Activated CD8-positive, alpha-beta T cell treated with anti-CD3 and anti-CD28 coated beads for 36 hours (primary cell): ENCODE measurements around the gene MKRN2OS. TPM values are rescaled to one million over a fixed set of nuclear protein-coding genes. Genes with fewer than 3 reads are reported as not detected.
"Not testable (repeated sequence)": the region's sequence is repeated elsewhere in the genome, so short reads cannot be mapped to it uniquely, and the experiment has no call there.

Experiments
- ATAC-seq: fragments of 200-7000 bp; cut with Tn5 transposase; one replicate; pipeline ENCODE4 v1.10.0; 2021; ENCODE audit warnings: mild to moderate bottlenecking, moderate library complexity
- CTCF ChIA-PET: fragments of 350-600 bp; sonication (Branson Sonifier 250); formaldehyde crosslinking; loops from one replicate; lab custom pipeline; 2021; ENCODE audit warnings: antibody characterized with exemption; lab: Charles Lee
- POLR2A ChIA-PET: fragments of 350-600 bp; sonication (Branson Sonifier 250); formaldehyde crosslinking; loops from one replicate; lab custom pipeline; 2021; ENCODE audit warnings: antibody characterized with exemption; lab: Charles Lee
- DNase-seq: peaks from one replicate; pipeline ENCODE4 v3.0.0-alpha.2; 2020
- H3K27ac Mint-ChIP-seq: one replicate; pipeline ENCODE4 v1.8.0; 2021; ENCODE audit warnings: mild to moderate bottlenecking, mixed read lengths
- H3K27me3 Mint-ChIP-seq: one replicate; pipeline ENCODE4 v1.8.0; 2021; ENCODE audit warnings: mixed read lengths
- H3K36me3 Mint-ChIP-seq: one replicate; pipeline ENCODE4 v1.8.0; 2021; ENCODE audit warnings: low read depth, mixed read lengths
- H3K4me1 Mint-ChIP-seq: one replicate; pipeline ENCODE4 v1.8.0; 2021; ENCODE audit warnings: low read depth, mixed read lengths
- H3K4me3 Mint-ChIP-seq: one replicate; pipeline ENCODE4 v1.8.0; 2021; ENCODE audit warnings: mild to moderate bottlenecking, moderate library complexity, mixed read lengths
- H3K9me3 Mint-ChIP-seq: one replicate; pipeline ENCODE4 v1.8.0; 2021; ENCODE audit warnings: mixed read lengths
- intact Hi-C: fragments of 100-400 bp; cut with micrococcal nuclease; formaldehyde crosslinking; loops from one replicate; pipeline ENCODE4 v1.10.0; 2022
- total RNA-seq, 2 experiments: library from RNA; stranded (reverse); gene quantifications; one replicate each; pipeline ENCODE4 v1.2.3, GENCODE V29; 2021
- TF ChIP-seq, protein P1 (sequence below): fragments of 200-600 bp; IDR thresholded peaks from one replicate; pipeline ENCODE4 v1.8.0; 2022; ENCODE audit warnings: antibody characterized with exemption, mild to moderate bottlenecking

Gene MKRN2OS
- total RNA-seq, 2 experiments from 2014 or later = not detected

DNA sequence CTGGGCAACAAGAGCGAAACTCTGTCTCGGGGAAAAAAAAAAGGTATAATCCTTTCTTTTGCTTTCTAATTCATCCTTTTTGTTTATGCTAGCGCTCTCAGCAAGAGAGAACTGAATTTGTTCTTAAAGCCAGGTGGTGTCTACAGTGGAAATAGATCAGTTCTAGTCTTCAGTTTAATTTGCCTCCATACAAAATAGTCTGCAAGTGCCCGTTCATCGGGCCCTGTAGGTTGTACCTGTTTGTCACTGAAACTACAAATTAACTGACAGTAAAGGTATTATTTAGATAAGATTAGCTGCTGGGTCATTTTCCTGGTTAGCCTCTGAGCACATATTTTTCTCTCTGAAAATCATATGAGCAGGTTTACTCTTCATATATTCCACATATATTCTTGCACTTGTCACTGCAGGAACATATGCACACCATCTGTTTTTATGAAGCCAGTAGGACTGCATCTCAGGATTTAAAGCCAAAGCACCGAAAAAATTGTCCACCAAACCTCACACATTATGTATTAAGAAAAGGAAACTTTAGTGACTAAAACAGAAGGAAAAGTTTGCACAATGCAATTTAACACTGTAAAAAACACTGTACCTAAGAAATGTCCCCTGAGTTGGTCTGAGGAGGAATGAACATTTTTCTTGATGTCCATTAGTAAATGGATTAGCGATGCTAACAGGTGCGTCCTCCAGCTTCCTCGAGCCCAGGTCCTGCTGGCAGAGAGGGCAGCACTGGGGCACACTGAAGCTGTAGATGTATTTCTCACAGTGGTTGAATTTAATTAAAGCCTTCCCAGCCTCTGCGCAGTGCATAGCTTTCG is 437 bp downstream of the MKRN2OS start:
- TF ChIP-seq, protein P1, sequence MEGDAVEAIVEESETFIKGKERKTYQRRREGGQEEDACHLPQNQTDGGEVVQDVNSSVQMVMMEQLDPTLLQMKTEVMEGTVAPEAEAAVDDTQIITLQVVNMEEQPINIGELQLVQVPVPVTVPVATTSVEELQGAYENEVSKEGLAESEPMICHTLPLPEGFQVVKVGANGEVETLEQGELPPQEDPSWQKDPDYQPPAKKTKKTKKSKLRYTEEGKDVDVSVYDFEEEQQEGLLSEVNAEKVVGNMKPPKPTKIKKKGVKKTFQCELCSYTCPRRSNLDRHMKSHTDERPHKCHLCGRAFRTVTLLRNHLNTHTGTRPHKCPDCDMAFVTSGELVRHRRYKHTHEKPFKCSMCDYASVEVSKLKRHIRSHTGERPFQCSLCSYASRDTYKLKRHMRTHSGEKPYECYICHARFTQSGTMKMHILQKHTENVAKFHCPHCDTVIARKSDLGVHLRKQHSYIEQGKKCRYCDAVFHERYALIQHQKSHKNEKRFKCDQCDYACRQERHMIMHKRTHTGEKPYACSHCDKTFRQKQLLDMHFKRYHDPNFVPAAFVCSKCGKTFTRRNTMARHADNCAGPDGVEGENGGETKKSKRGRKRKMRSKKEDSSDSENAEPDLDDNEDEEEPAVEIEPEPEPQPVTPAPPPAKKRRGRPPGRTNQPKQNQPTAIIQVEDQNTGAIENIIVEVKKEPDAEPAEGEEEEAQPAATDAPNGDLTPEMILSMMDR = no peak
- Mint-ChIP-seq H3K27ac (no peak overlapping the region), H3K4me3 (no peak overlapping the region), H3K36me3 (no peaks in the 10 kb centered on the region), H3K27me3 (no peaks in the 10 kb centered on the region), H3K9me3 (no peaks in the 10 kb centered on the region), H3K4me1 (peaks cover 7% of the 10 kb centered on the region)
- ChIA-PET POLR2A (interaction anchor here (1.2 to 1.3 kb wide), 2 partner anchors 11 to 14 kb away, joined by 3 to 8 read pairs; no protein-coding TSS in a partner anchor), CTCF (no interaction called here)
- ATAC-seq = no peak
- DNase-seq = no peak
- intact Hi-C loops = no loop called here

DNA sequence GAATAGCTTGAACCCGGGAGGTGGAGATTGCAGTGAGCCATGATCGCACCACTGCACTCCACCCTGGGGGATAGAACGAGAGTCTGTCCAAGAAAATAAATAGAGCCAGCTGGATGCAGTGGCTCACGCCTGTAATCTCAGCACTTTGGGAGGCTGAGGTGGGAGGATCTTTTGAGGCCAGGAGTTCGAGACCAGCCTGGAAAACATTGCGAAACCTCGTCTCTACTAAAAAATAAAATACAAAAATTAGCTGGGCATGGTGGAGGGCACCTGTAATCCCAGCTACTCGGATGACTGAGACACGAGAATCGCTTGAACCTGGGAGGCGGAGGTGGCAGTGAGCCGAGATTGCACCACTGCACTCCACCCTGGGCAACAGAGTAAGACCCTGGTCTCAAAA is 1.8 kb downstream of the MKRN2OS start:
- H3K4me1 Mint-ChIP-seq, intact Hi-C loops, H3K9me3 Mint-ChIP-seq, DNase-seq, H3K27me3 Mint-ChIP-seq, H3K4me3 Mint-ChIP-seq, H3K36me3 Mint-ChIP-seq, ATAC-seq, H3K27ac Mint-ChIP-seq: not testable (repeated sequence)
- ChIA-PET POLR2A (interaction anchor here (0.6 kb wide), 1 partner anchor 53 kb away, joined by 3 read pairs; no protein-coding TSS in a partner anchor), CTCF (interaction anchor here (1.3 kb wide), 1 partner anchor 10 kb away, joined by 3 read pairs; no protein-coding TSS in a partner anchor)

DNA sequence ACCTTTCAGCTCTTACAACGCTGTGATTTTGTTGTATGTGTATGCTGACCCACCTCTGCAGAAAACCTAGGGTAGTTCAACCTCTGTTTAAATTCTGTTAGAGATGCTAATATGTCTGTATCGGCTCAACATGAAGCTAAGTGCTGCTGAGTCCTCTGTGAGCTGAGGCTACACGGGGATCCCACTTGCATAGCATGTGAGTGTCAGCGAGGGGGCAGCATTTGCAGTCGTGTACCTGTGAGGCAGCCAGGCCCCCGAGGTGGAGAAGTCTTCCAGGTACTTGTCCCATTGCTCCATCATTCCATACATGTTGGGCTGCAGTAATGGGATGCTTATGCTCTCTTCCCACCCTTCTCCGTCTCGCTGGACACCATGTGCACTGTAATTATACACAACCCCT is 3.7 kb downstream of the MKRN2OS start:
- POLR2A ChIA-PET = no interaction called here
- CTCF ChIA-PET = interaction anchor here (1.8 kb wide), 1 partner anchor 13 kb away, joined by 5 read pairs; no protein-coding TSS in a partner anchor
- DNase-seq (no peak), ATAC-seq (no peak)
- Mint-ChIP-seq H3K9me3 (no peaks in the 10 kb centered on the region), H3K27ac (no peak overlapping the region), H3K4me3 (no peak overlapping the region), H3K4me1 (peaks cover 7% of the 10 kb centered on the region), H3K27me3 (no peaks in the 10 kb centered on the region), H3K36me3 (no peaks in the 10 kb centered on the region)
- TF ChIP-seq, protein P1 = no peak
- intact Hi-C loops = no loop called here

DNA sequence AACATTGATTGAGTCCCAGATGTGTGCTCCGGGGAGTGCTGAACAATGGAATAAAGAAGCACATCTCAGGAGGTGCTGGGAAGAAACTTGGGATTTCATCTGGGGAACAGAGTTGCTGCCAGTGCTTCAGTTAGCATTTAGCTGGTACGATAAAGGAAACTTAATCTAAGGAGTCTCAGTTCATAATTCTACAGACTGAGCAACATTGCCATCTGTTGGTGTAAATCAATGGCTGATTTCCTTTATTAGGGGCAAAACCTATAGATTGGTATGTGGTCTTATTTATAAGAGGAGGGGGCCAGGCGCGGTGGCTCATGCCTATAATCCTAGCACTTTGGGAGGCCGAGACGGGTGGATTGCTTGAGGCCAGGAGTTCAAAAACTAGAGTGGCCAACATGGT is 8.9 kb downstream of the MKRN2OS start:
- Mint-ChIP-seq H3K4me3 (no peak overlapping the region), H3K36me3 (peaks cover 15% of the 10 kb centered on the region), H3K27me3 (no peaks in the 10 kb centered on the region), H3K4me1 (peaks cover 5% of the 10 kb centered on the region), H3K9me3 (no peaks in the 10 kb centered on the region), H3K27ac (no peak overlapping the region)
- no peak for DNase-seq
- ChIA-PET CTCF (no interaction called here), POLR2A (interaction anchor here (0.9 kb wide), 1 partner anchor 8 kb away, joined by 3 read pairs; no protein-coding TSS in a partner anchor)
- no peak for ATAC-seq
- intact Hi-C loops = no loop called here
- TF ChIP-seq, protein P1 = no peak

DNA sequence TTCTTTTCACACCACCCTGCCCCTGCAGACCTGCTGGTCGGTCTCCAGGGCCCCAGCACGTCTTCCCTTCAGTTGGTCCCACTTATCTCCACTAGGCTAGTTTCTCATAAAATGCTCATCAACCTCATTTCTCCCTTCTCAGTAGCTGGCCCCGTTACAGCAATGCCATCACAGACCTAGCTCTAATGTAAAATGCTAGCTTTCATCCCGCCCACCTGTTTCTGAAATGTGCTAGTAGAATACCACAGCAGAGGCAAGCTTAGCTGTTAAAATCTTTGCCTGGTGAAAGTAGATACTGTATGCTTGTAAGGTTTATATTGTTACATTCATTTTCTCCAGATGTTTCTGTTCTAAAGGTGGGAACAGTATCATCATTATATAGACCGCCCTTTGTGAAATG is 13.1 kb downstream of the MKRN2OS start:
- TF ChIP-seq, protein P1 = no peak
- no peak overlapping the region for H3K27ac Mint-ChIP-seq
- CTCF ChIA-PET = no interaction called here
- ATAC-seq = no peak
- H3K36me3 Mint-ChIP-seq = peaks cover 30% of the 10 kb centered on the region
- no peaks in the 10 kb centered on the region for H3K27me3 Mint-ChIP-seq
- peaks cover 5% of the 10 kb centered on the region for H3K4me1 Mint-ChIP-seq
- intact Hi-C loops = no loop called here
- no peaks in the 10 kb centered on the region for H3K9me3 Mint-ChIP-seq
- POLR2A ChIA-PET = no interaction called here
- no peak overlapping the region for H3K4me3 Mint-ChIP-seq
- peak; percentile 12 for DNase-seq
